ENCODE results near the gene IL36A.

- no peak for TF ChIP-seq POLR2A (IDR thresholded peaks at IDR 0.05)
- TF ChIP-seq CTCF (IDR thresholded peaks at IDR 0.05): no peak
Observed at GRCh38 chr2:113000436-113000835, 4.8 kb upstream of the IL36A start.
